Articular chondrocyte of knee joint (primary cell): ENCODE measurements around the gene FBN2. TPM values are rescaled to one million over a fixed set of nuclear protein-coding genes. Genes with fewer than 3 reads are reported as not detected.

Source experiments
- small RNA-seq: library from RNA; depleted of rRNA; stranded (forward); fragments of <200 nt; gene quantifications from one replicate; pipeline ENCODE3, GENCODE V24; 2012
- total RNA-seq: library from RNA; depleted of rRNA; stranded (reverse); fragments of >200 nt; gene quantifications from 2 replicates; pipeline ENCODE4 v1.2.3, GENCODE V29; 2012

FBN2 gene
- 108 and 149 TPM in 2 replicates for total RNA-seq

DNA sequence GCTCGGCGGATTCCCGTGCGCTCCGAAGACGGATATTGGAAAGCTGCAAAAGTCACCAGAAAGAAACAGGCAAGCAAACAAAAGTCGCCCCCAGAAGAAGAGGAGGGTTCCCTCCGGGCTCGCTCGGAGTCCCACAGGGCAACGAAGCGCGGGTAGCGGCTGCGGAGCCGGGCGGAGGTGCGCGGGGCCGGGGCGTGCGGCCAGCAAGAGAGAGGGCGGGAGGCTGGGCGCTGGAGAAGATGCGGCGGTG is at the start of gene FBN2:
Gene FBN2 (minus strand): TSS at position 246 of the 250 bp plus-strand sequence. CDS start 642 bp downstream, outside the sequence.

Small RNA genes within 50 kb of the gene (small RNA-seq; reads per million reads assigned to genes)
- not detected for gene RF00019
